GM18502 (cell line): ENCODE results near the gene PUM1.

Source experiments
- ATAC-seq: cut with Tn5 transposase; IDR thresholded peaks from one replicate; pipeline ENCODE4 v1.9.1; 2021; ENCODE audit warnings: mild to moderate bottlenecking; ENCODE audit not compliant: unreplicated experiment, poor library complexity

Gene PUM1

DNA sequence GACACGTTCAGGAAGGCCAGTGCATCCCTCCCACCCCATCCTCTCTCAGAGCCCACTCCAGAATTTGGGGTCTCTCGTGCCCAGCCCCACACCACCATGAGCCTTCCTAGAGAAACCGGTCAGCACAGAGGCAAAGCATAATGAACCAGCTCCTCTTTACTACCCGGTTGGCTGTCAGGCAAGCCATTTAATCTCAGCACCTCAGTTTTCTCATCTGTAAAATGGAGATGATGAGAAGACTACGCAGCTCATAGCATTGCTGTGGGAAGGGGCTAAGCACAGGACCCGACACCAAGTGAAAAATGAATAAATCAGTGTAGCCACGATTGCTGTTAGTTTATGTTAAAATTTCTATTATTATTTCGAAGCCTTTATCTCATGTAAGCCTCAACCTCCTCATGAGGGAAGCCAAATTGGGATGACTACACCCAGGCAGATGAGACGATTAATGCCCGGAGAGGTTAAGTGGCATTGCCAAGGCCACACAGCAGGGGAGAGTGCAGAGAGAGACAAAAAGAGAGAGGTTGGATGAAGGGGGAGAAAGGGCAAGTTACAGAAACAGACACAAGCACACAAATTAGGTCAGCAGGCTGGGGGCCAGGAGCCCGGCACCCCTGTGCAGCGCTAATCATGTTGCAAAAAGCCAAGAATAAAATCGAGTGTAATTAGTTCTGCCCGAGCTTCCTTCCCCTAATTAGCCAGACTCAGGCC lies 182.7 kb downstream of the PUM1 start:
- ATAC-seq = no peak
